ENCODE data around the gene ZBTB22. TPM values are rescaled to one million over a fixed set of nuclear protein-coding genes. Genes with fewer than 3 reads are reported as not detected.

ZBTB22 gene
- total and polyA plus RNA-seq, 2 donors (not counting 1 experiment from before 2014, with no cell fraction given), result 25.9 to 39.7 TPM

DNA sequence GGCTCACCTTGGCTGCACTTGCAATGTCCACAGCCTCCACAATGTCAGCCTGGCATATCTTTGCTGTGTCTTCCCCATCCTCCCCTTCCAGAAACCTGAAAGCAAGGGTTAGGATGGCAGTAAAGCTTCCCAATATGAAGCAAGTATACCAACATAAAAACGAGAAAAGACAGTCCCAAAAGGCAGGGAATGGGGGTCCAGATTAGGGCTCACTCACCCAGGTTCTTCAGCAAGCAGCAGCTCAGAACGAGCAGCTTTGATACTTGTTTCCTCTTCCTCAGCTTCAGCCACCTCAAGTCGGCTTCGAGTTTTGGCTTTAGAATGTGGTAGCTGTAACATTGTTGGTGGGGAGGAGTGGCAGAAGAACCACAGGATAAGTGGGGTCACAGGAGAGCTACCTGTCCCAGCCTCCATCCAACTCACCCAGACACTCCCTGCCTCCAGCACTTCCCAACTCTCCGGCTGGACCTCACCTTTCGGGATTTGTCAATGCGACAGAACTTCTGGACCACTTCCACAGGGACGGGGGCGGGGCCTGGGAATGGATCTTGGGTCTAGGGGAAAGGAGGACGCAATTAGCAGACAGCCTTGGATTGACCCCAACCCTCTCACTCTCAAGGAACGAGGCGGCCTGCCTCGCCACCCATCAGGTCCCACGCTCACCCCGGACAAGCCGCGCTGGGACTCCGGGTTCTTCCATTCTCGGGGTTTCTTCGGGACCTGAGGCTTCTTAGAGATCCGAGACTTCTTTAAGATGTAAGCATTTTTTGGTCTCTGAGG is 29.2 kb downstream of the ZBTB22 start:
- H3K4me1 Mint-ChIP-seq, result peaks cover 38% of the 10 kb centered on the region
- POLR2A ChIA-PET, result interaction anchor here (0.8 to 3.4 kb wide), 10 partner anchors 7 to 137 kb away, joined by 3 to 39 read pairs (median 8); partner anchors contain the start of genes B3GALT4, RGL2, RPS18 and TAPBP
- peak overlapping the region in 1 of 2 donors; percentile 68 for H3K27ac ChIP-seq (ENCODE audit: low read length in 2 of 2)
- H3K4me2 ChIP-seq (replicated peaks; ENCODE audit: low read depth, low read length, poor library complexity, severe bottlenecking), result peak overlapping the region; percentile 77
- DNase-seq, result no peak
- H2AFZ ChIP-seq (ENCODE audit: insufficient read depth, low read depth, low read length, poor library complexity, severe bottlenecking), result peak overlapping the region; percentile 96
- no peaks in the 10 kb centered on the region for H3K27me3 Mint-ChIP-seq
- CTCF ChIA-PET, result interaction anchor here (0.8 to 2.6 kb wide), 12 partner anchors 9 to 102 kb away, joined by 3 to 17 read pairs (median 8); partner anchors contain the start of genes B3GALT4, RGL2, RPS18 and RXRB
- no peak for ATAC-seq (ENCODE audit: low read depth)
- TF ChIP-seq EZH2 (IDR thresholded peaks at IDR 0.05; ENCODE audit: borderline replicate concordance, insufficient read depth, low read depth, low read length, poor library complexity, severe bottlenecking), result no peak
- TF ChIP-seq, protein P1, sequence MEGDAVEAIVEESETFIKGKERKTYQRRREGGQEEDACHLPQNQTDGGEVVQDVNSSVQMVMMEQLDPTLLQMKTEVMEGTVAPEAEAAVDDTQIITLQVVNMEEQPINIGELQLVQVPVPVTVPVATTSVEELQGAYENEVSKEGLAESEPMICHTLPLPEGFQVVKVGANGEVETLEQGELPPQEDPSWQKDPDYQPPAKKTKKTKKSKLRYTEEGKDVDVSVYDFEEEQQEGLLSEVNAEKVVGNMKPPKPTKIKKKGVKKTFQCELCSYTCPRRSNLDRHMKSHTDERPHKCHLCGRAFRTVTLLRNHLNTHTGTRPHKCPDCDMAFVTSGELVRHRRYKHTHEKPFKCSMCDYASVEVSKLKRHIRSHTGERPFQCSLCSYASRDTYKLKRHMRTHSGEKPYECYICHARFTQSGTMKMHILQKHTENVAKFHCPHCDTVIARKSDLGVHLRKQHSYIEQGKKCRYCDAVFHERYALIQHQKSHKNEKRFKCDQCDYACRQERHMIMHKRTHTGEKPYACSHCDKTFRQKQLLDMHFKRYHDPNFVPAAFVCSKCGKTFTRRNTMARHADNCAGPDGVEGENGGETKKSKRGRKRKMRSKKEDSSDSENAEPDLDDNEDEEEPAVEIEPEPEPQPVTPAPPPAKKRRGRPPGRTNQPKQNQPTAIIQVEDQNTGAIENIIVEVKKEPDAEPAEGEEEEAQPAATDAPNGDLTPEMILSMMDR (IDR thresholded peaks at IDR 0.05), result no peak
- intact Hi-C loops (cut with micrococcal nuclease), result loop anchor here (2.0 kb wide), 1 partner anchor 40 kb away; no protein-coding TSS in a partner anchor
- H3K4me1 ChIP-seq (ENCODE audit: control insufficient read depth in 2 of 2, insufficient read depth in 2 of 2, low read length in 2 of 2), result peaks cover 19 to 25% of the 10 kb centered on the region in 2 donors
- no peaks in the 10 kb centered on the region for H3K27me3 ChIP-seq (replicated peaks in 1 of 4; ENCODE audit: control extremely low read depth in 1 of 4, control insufficient read depth in 3 of 4, insufficient read depth in 4 of 4, low read length in 3 of 4)
- H3K9ac ChIP-seq (ENCODE audit: low read length), result peak overlapping the region; percentile 79
- H3K4me3 Mint-ChIP-seq, result peak overlapping the region; percentile 93
- H3K27ac Mint-ChIP-seq, result peak overlapping the region; percentile 33
- no peaks in the 10 kb centered on the region for H3K9me3 Mint-ChIP-seq (ENCODE audit: insufficient read depth)
- 4% methylated on average over 8 of the region's 21 CpGs for WGBS (ENCODE audit: insufficient coverage)
- H4K20me1 ChIP-seq (ENCODE audit: control insufficient read depth, insufficient read depth, low read length, poor library complexity, severe bottlenecking), result no peaks in the 10 kb centered on the region
- H3K36me3 ChIP-seq (replicated peaks in 1 of 2; ENCODE audit: control extremely low read depth in 1 of 2, control insufficient read depth in 1 of 2, extremely low read depth in 1 of 2, insufficient read depth in 2 of 2, low read length in 1 of 2), result peaks cover 0 to 50% of the 10 kb centered on the region in 2 experiments
- peak overlapping the region; percentile 78 to 99 (median 86) for H3K4me3 ChIP-seq (ENCODE audit: control extremely low read depth in 1 of 5, extremely low read depth in 1 of 5, insufficient read depth in 1 of 5, low read depth in 2 of 5, low read length in 4 of 5)
- H3K9me3 ChIP-seq (ENCODE audit: control extremely low read depth in 1 of 3, control insufficient read depth in 2 of 3, insufficient read depth in 1 of 3, low read length in 2 of 3), result no peaks in the 10 kb centered on the region
- H3K79me2 ChIP-seq (ENCODE audit: control insufficient read depth, insufficient read depth, low read length), result peaks cover 45% of the 10 kb centered on the region
